Renal cortex interstitium (tissue), 11 donors: ENCODE results near the gene IRF7. TPM values are rescaled to one million over a fixed set of nuclear protein-coding genes. Genes with fewer than 3 reads are reported as not detected.

Source experiments
- DNase-seq, 11 donors: peaks; one replicate each; pipeline ENCODE4 v3.0.0-alpha.2; 2013; ENCODE audit warnings: low read depth in 9 of 11, low spot score in 4 of 11; ENCODE audit errors: extremely low read depth in 1 of 11
- polyA plus RNA-seq, 3 donors: library from polyadenylated mRNA; unstranded; fragments of 120-200 nt; gene quantifications; one replicate each; pipeline ENCODE4 v1.2.1, GENCODE V29; 2013; ENCODE audit not compliant: insufficient read length in 3 of 3

IRF7 gene
- polyA plus RNA-seq, 3 donors = 6.4 to 12.8 (median 10.1) TPM

- DNase-seq = no peak
These were observed 10.0 kb upstream of the IRF7 start for GRCh38 chr11:625636-626268.

DNA sequence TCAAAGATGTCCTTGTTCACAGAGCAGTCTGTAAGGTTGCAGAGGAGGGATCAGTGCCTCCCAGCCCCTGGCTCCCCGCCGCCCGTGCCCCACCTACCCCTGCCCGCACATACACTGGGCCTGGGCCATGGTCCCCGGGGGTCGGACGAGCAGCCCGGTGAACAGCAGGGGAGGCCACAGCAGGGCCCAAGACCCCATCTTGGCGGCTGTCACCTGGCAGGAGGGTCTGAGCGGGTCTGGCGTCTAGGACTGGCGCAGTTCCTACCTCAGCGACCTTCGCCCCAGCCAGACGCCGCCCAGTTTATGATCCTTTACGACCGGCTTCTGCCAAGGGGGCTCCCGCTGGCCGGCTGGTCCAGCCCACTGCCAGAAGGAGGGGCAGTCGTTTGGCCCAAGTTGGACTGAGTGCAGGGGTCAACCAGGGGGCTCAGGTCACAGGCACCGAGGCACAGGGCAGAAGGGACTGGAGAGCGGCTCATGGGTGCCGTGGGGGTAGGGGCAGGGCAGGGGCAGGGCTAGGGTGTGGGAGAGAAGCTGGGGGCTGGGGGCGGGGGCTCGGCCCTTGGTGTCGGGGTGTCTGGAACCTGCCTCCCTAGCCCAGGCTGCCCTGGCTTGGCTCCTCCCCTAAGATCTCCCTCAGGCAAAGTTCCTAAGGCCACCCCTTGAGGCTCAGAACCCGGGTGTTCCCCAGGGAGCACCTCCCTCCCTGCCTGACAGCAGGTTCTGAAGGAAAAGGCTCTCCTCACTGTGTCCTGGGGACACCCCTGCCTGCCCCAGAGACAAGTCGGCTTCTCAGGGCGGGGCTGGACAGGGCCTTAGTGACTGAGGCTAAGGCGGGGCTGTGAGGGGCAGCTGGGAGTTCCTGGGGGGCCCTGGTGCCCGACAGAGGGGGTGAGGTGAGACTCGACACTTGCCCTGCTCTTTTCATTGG, 9.2 kb upstream of the IRF7 start, which contains the start of gene CDHR5:
Gene CDHR5, minus strand, starts transcription at position 251 of the 931 bp plus-strand sequence. Its CDS starts 53 bp downstream, at position 198.
- DNase-seq = no peak

GRCh38 chr11:623999-624704, 8.4 kb upstream of the IRF7 start:
- DNase-seq = no peak

GRCh38 chr11:623349-623869, 7.7 kb upstream of the IRF7 start:
- no peak for DNase-seq

DNA sequence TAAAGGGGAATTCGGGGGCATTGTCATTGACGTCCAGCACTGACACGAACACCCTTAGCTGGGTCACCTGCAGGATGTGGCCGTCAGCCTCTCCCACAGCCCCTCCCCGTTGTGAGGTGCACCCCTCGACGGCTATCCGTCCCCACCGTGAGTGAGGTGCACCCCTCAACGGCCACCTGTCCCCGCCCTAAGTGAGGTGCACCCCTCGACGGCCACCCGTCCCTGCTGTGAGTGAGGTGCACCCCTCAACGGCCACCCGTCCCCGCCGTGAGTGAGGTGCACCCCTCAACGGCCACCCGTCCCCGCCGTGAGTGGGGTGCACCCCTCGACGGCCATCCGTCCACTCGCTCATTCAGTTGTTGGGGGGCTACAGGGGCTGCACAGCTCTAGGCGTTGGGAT, 6.1 kb upstream of the IRF7 start:
- no peak for DNase-seq

GRCh38 chr11:620935-621814, 5.4 kb upstream of the IRF7 start:
- no peak for DNase-seq

DNA sequence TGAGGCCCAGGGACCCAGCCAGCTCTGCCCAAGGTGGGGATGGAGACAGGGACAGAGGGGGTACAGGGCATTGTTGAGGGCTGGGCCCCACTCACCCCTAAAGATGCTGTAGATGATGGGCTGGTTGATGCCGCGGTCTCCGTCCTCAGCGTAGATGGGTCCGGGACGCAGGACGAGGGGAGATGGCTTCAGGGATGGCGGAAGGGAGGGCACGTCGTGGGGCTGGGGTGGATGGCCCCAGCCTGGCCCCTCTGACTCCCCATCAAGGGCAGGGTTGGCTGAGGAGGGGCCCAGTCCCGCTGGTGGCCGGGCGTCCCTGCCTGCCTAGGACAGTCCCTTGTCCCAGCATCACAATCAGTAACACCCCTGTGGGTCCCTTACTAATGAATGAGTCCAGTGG, 4.5 kb upstream of the IRF7 start:
- DNase-seq = no peak

GRCh38 chr11:619628-620050, 3.9 kb upstream of the IRF7 start:
- no peak for DNase-seq

DNA sequence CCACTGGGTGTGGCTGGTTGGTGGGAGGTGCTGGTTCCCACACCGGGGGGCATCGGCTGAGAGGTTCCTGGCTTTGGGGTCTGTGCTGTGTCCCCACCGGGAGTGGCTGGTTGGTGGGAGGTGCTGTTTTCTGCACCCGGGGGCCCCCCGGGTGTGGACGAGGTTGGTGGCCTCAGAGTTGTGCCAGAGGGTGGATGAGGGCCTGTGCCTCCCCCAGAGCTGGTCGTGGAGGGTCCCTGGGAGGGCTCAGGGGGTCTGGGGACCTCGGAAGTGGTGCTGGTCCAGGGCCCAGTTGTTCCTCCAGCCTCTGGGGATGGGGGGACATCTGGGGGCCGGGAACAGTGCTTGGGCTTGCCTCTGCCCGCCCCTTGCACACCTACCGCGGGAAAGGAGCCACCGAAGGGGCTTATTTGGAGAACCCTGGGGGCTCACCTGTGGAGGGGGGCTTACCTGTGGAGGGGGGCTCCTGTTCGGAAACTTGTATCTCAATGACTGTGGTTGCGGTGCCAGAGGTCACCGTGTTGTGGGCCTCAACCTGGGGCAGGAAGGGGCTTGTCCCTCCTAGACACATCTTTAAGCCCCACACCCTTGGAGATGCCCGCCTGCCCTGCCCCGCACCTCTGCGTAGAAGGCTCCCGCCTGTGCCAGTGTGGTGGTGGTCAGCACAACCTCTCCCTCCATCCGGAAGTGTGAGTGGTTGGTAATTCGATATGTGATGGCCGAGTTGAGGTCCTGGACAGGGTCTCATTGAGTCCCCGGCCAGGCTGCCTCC, 3.3 kb upstream of the IRF7 start:
- no peak for DNase-seq

GRCh38 chr11:617912-618682, 2.3 kb upstream of the IRF7 start:
- DNase-seq = no peak

DNA sequence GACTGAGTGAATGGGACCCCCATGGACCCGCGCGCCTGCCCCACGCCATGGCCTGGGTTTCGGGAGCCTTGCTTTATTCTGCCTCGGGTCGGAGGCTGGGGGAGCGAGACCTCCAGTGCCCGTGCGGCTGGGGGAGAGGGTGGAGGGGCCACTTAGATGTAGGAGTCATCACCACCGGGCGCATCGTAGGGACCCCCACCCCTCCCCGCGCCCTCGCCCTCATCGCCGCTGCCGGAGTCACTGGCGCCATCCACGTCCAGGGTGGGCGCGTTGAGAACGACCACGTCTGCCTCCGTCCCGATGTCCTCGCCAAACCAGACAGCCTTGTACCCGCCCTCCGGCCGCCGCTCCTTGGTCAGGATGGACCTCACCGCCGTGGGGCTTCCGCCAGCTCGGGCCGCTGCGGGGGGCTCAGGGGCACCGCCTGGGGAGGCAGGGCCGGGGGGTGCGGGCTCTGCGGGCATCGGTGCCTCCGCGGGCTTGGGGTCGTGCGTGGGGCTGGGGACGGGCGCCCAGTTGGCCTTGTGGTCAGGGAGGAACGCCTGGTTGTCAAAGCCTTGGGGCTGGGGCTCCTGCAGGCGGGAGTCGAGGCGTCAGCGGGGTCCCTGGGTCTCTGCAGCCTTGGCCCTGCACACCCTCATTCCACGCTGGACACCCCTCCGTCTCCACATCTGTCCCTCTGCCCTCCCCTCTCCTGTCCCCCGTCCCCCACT, 1.6 kb upstream of the IRF7 start:
- DNase-seq = no peak

DNA sequence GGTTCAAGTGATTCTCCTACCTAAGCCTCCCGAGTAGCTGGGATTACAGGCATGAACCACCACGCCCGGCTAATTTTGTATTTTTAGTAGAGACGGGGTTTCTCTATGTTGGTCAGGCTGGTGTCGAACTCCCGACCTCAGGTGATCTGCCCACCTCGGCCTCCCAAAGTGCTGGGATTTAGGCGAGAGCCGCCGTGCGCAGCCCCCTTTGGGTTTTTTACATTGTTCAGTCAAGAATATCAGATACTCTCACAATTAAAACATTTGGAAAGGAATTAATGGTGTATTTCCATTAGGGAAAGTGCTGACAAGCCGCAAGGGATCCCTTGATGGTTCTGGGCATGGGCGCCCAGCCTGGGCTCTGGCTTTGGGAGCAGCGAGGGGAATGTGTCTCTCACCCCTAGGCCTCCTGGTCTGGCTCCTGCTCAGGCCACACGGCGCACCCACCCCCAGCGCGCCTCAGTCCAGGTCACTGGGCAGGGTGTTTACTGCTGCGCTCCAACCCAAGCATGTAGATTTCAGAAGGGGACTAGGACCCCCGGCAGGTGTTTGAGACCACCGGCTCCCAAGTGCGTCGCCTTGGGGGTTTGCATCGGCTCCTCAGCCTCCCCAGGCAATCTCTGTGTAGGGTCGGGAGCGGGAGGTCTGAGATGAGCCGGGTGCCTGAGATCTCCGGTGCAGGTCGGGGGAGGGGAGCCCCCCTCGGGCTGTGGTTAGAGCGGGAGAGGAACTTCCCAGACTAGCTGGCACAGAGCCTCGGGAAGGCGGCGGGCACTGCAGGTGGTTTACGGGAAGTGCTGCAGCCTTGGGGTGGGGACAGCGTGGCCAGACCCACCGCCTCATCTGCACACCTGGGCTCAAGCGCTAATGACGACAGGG, 809 bp upstream of the IRF7 start:
- no peak for DNase-seq

GRCh38 chr11:614623-615503, 887 bp downstream of the IRF7 start:
- DNase-seq = no peak

- no peak for DNase-seq
These were observed 1.6 kb downstream of the IRF7 start for GRCh38 chr11:614021-614622.
